IMR-90 (cell line): ENCODE data around the gene FAXDC2. TPM values are rescaled to one million over a fixed set of nuclear protein-coding genes. Genes with fewer than 3 reads are reported as not detected.

Experiments used
- ATAC-seq: fragments of 200-7000 bp; cut with Tn5 transposase; 2 replicates; pipeline ENCODE4 v1.9.1; 2020; ENCODE audit warnings: low read depth, mild to moderate bottlenecking, moderate library complexity
- BruUV-seq: library from RNA; stranded (reverse); fragments of 400-500 nt; replicated peaks from 2 replicates; lab custom pipeline; 2021; lab: Mats Ljungman, UMichigan
- CTCF ChIA-PET: fragments of 300-600 bp; formaldehyde crosslinking; extraction: SDS; loops from one replicate; lab custom pipeline; 2021; ENCODE audit warnings: antibody characterized with exemption; lab: Yijun Ruan, JAX
- POLR2A ChIA-PET: fragments of 300-600 bp; sonication (Branson Sonifier 250); formaldehyde crosslinking; loops from one replicate; lab custom pipeline; 2022; ENCODE audit warnings: antibody characterized with exemption; ENCODE audit not compliant: unreplicated experiment; lab: Charles Lee
- DNase-seq: peaks from one replicate; pipeline ENCODE4 v3.0.0; 2013
- H2AFZ ChIP-seq: replicated peaks from 2 replicates; pipeline ENCODE3; 2013; ENCODE audit warnings: low read length, mild to moderate bottlenecking; ENCODE audit not compliant: poor library complexity
- H2AK5ac ChIP-seq: 2 replicates; pipeline ENCODE4 v1.6.1; 2013; ENCODE audit warnings: low read depth, low read length, inconsistent platforms
- H2AK9ac ChIP-seq: replicated peaks from 2 replicates; pipeline ENCODE3; 2013; ENCODE audit warnings: mild to moderate bottlenecking, low read depth, low read length, moderate library complexity; ENCODE audit not compliant: poor library complexity
- H2BK120ac ChIP-seq: 2 replicates; pipeline ENCODE4 v1.6.1; 2013; ENCODE audit warnings: low read depth, low read length, inconsistent platforms
- H2BK15ac ChIP-seq: 3 replicates; pipeline ENCODE4 v1.6.1; 2013; ENCODE audit warnings: low read depth, low read length, inconsistent platforms
- H2BK20ac ChIP-seq: 2 replicates; pipeline ENCODE4 v1.6.1; 2013; ENCODE audit warnings: low read depth, mild to moderate bottlenecking, inconsistent platforms, low read length, moderate library complexity
- H2BK5ac ChIP-seq: 2 replicates; pipeline ENCODE4 v1.6.1; 2013; ENCODE audit warnings: mild to moderate bottlenecking, low read depth, low read length, inconsistent platforms; ENCODE audit not compliant: poor library complexity, severe bottlenecking
- H3K14ac ChIP-seq: replicated peaks from 2 replicates; pipeline ENCODE4 v1.6.1; 2013; ENCODE audit warnings: low read depth, low read length, inconsistent platforms
- H3K18ac ChIP-seq: 2 replicates; pipeline ENCODE4 v1.6.1; 2013; ENCODE audit warnings: low read depth, low read length, control low read depth
- H3K23ac ChIP-seq: 2 replicates; pipeline ENCODE4 v1.6.1; 2013; ENCODE audit warnings: low read depth, low read length, inconsistent platforms
- H3K27ac ChIP-seq: 2 replicates; pipeline ENCODE4 v1.5.1; 2013; ENCODE audit warnings: mild to moderate bottlenecking, control low read depth, low read length; ENCODE audit not compliant: insufficient read depth
- H3K27me3 ChIP-seq: 2 replicates; pipeline ENCODE4 v1.6.1; 2013; ENCODE audit warnings: low read length; ENCODE audit not compliant: control insufficient read depth, insufficient read depth
- H3K36me3 ChIP-seq: 2 replicates; pipeline ENCODE4 v1.6.1; 2013; ENCODE audit warnings: low read length, mixed read lengths; ENCODE audit not compliant: control insufficient read depth, insufficient read depth
- H3K4ac ChIP-seq: 2 replicates; pipeline ENCODE4 v1.6.1; 2013; ENCODE audit warnings: low read depth, low read length, inconsistent platforms
- H3K4me1 ChIP-seq: 2 replicates; pipeline ENCODE4 v1.6.1; 2013; ENCODE audit warnings: low read length, mixed read lengths; ENCODE audit not compliant: control insufficient read depth, insufficient read depth
- H3K4me2 ChIP-seq: 2 replicates; pipeline ENCODE4 v1.6.1; 2013; ENCODE audit warnings: low read depth, mild to moderate bottlenecking, control low read depth, low read length, moderate library complexity
- H3K4me3 ChIP-seq: 2 replicates; pipeline ENCODE4 v1.5.1; 2013; ENCODE audit warnings: low read depth, mild to moderate bottlenecking, control low read depth, low read length, moderate library complexity; ENCODE audit not compliant: insufficient read depth
- H3K56ac ChIP-seq: 2 replicates; pipeline ENCODE4 v1.6.1; 2013; ENCODE audit warnings: low read length, inconsistent platforms; ENCODE audit not compliant: insufficient read depth; ENCODE audit errors: extremely low read depth
- H3K79me1 ChIP-seq, 2 experiments: 2 replicates each; pipeline ENCODE4 v1.6.1; 2013; ENCODE audit warnings: low read length in 2 of 2, inconsistent platforms in 1 of 2, low read depth in 1 of 2
- H3K9ac ChIP-seq: 2 replicates; pipeline ENCODE4 v1.6.1; 2013; ENCODE audit warnings: low read depth, low read length, control low read depth
- H3K9me1 ChIP-seq: 2 replicates; pipeline ENCODE4 v1.6.1; 2013; ENCODE audit warnings: low read length, inconsistent platforms; ENCODE audit not compliant: insufficient read depth
- H3K9me3 ChIP-seq: 2 replicates; pipeline ENCODE4 v1.6.1; 2013; ENCODE audit warnings: low read length; ENCODE audit not compliant: control insufficient read depth, insufficient read depth
- H4K20me1 ChIP-seq: 2 replicates; pipeline ENCODE4 v1.6.1; 2013; ENCODE audit warnings: low read length, inconsistent platforms; ENCODE audit not compliant: insufficient read depth
- H4K5ac ChIP-seq: 2 replicates; pipeline ENCODE4 v1.6.1; 2013; ENCODE audit warnings: mild to moderate bottlenecking, low read depth, low read length, control low read depth
- H4K8ac ChIP-seq, 2 experiments: 2 replicates each; pipeline ENCODE4 v1.6.1; 2013; ENCODE audit warnings: low read depth in 2 of 2, low read length in 2 of 2, control low read depth in 1 of 2, inconsistent platforms in 1 of 2
- H4K91ac ChIP-seq: 2 replicates; pipeline ENCODE4 v1.6.1; 2013; ENCODE audit warnings: low read depth, low read length, inconsistent platforms; ENCODE audit not compliant: insufficient read depth
- CEBPB ChIP-seq: IDR thresholded peaks from 2 replicates; pipeline ENCODE4 v1.6.1; 2012; ENCODE audit warnings: low read depth, low read length, improper control_type of control experiment
- ELK1 ChIP-seq: fragments of 150-350 bp; IDR thresholded peaks from 2 replicates; pipeline ENCODE4 v1.6.1; 2016; ENCODE audit warnings: low read depth, mild to moderate bottlenecking, low read length, moderate library complexity, borderline replicate concordance
- FOS ChIP-seq: fragments of 150-350 bp; IDR thresholded peaks from 2 replicates; pipeline ENCODE4 v1.6.1; 2016; ENCODE audit warnings: low read depth, low read length
- MAZ ChIP-seq: IDR thresholded peaks from 2 replicates; pipeline ENCODE4 v1.6.1; 2012; ENCODE audit warnings: low read depth, mild to moderate bottlenecking, low read length, improper control_type of control experiment, moderate library complexity, borderline replicate concordance
- NFE2L2 ChIP-seq: fragments of 150-350 bp; IDR thresholded peaks from 2 replicates; pipeline ENCODE4 v1.6.1; 2016; ENCODE audit warnings: low read depth, mild to moderate bottlenecking, low read length
- RAD21 ChIP-seq: IDR thresholded peaks from 2 replicates; pipeline ENCODE4 v1.6.1; 2012; ENCODE audit warnings: low read length, improper control_type of control experiment
- RCOR1 ChIP-seq: IDR thresholded peaks from 2 replicates; pipeline ENCODE4 v1.6.1; 2012; ENCODE audit warnings: mild to moderate bottlenecking, low read length, improper control_type of control experiment; ENCODE audit not compliant: insufficient replicate concordance
- RFX5 ChIP-seq: IDR thresholded peaks from 2 replicates; pipeline ENCODE4 v1.8.0; 2012; ENCODE audit warnings: low read depth, mild to moderate bottlenecking, low read length, moderate library complexity
- SMC3 ChIP-seq: fragments of 150-350 bp; IDR thresholded peaks from 2 replicates; pipeline ENCODE4 v1.6.1; 2016; ENCODE audit warnings: low read depth, mild to moderate bottlenecking, antibody characterized with exemption, low read length, moderate library complexity
- WGBS, 2 experiments: methylation state at CpG; one replicate each; pipeline versions ENCODE4 v1.1.5 to v1.1.7; 2013; ENCODE audit warnings: missing lambda C conversion rate in 2 of 2; ENCODE audit not compliant: insufficient read length in 1 of 2; ENCODE audit errors: extremely low coverage in 2 of 2; 5-methylcytosine and 5-hydroxymethylcytosine counted together
- dilution Hi-C: fragments of 300-500 bp; cut with HindIII; formaldehyde crosslinking; loops from one replicate; pipeline ENCODE4 v1.14.3; 2018; ENCODE audit warnings: low sequenced_read_pairs; ENCODE audit not compliant: unreplicated experiment
- in situ Hi-C: fragments of 300-500 bp; cut with MboI; formaldehyde crosslinking; loops from 3 replicates; pipeline ENCODE4 v1.14.3; 2019; ENCODE audit warnings: low sequenced_read_pairs, inconsistent platforms, mixed read lengths
- intact Hi-C: fragments of 100-400 bp; cut with micrococcal nuclease; formaldehyde crosslinking; loops from 2 replicates; pipeline ENCODE4 v1.10.0; 2022
- polyA plus RNA-seq, 3 experiments: library from polyadenylated mRNA; depleted of rRNA; stranded (reverse); fragments of >200 nt; gene quantifications; 2 replicates each; pipeline ENCODE4 v1.2.3, GENCODE V29; 2012; ENCODE audit warnings: low replicate concordance in 1 of 3
- total RNA-seq: library from RNA; depleted of rRNA; stranded (reverse); fragments of >200 nt; gene quantifications from 2 replicates; pipeline ENCODE4 v1.2.3, GENCODE V29; 2012
- TF ChIP-seq, protein P1 (sequence below): fragments of 150-350 bp; IDR thresholded peaks from 2 replicates; pipeline ENCODE4 v1.6.1; 2017; ENCODE audit warnings: mild to moderate bottlenecking, antibody characterized with exemption, low read length, low read depth

The FAXDC2 gene
- total and polyA plus RNA-seq, 2 of the 4 experiments (the other 2 are of a cell fraction) = 4.3 to 8.9 TPM

DNA sequence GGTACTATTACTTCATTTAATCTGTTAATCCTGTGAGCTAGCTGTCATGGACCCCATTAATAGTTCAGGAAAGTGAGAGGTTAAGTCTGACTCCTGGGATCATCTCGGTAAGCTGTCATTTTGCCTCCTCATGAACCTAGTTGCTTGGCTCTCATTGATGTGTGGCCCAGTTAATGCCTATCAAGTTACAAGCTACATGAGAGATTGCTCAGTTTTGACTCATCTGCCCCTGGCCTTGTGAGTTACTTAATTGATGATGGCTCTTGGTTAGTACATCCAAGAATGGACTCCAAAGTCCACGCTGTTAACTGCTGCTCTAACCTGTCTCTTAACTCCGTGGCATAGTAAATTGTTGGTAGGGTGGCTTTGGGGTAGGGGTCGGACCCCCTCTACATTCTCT lies 71.3 kb downstream of the FAXDC2 start:
- Histone ChIP-seq H3K79me1 (peaks cover 19 to 85% of the 10 kb centered on the region in 2 experiments; a peak in 3 of 4 replicates), H4K5ac (no peak overlapping the region), H3K9me3 (no peaks in the 10 kb centered on the region), H2AFZ (no peak overlapping the region), H3K9me1 (peaks cover 47% of the 10 kb centered on the region), H2AK5ac (no peak overlapping the region), H2BK5ac (no peak overlapping the region), H3K36me3 (no peaks in the 10 kb centered on the region), H2BK15ac (no peak overlapping the region), H3K14ac (no peak overlapping the region), H3K9ac (no peak overlapping the region), H3K4me3 (no peak overlapping the region), H3K27me3 (no peaks in the 10 kb centered on the region), H2BK120ac (no peak overlapping the region), H3K23ac (no peak overlapping the region), H4K91ac (no peak overlapping the region), H3K4me1 (peaks cover 21% of the 10 kb centered on the region), H3K56ac (no peak overlapping the region), H2BK20ac (no peak overlapping the region), H3K27ac (no peak overlapping the region), H4K8ac (no peak overlapping the region), H3K4me2 (peak overlapping the region; percentile 34; the same call in 1 of the 2 replicates), H2AK9ac (no peak overlapping the region), H3K4ac (no peak overlapping the region), H3K18ac (no peak overlapping the region), H4K20me1 (peaks cover 93% of the 10 kb centered on the region)
- WGBS, 2 experiments = no CpG with 5 or more reads among the region's 4 CpGs
- peak; percentile 82 for ATAC-seq
- BruUV-seq = no TSS peak
- TF ChIP-seq FOS = peak; percentile 74
- TF ChIP-seq ELK1 = no peak
- peak; percentile 81 for TF ChIP-seq CEBPB
- TF ChIP-seq, protein P1, sequence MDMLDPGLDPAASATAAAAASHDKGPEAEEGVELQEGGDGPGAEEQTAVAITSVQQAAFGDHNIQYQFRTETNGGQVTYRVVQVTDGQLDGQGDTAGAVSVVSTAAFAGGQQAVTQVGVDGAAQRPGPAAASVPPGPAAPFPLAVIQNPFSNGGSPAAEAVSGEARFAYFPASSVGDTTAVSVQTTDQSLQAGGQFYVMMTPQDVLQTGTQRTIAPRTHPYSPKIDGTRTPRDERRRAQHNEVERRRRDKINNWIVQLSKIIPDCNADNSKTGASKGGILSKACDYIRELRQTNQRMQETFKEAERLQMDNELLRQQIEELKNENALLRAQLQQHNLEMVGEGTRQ = no peak
- peak; percentile 18 for TF ChIP-seq RCOR1
- TF ChIP-seq SMC3 = 0 out of 2 replicates have a peak, but pooled peaks have one; percentile 14
- TF ChIP-seq RAD21 = no peak
- TF ChIP-seq MAZ = no peak
- TF ChIP-seq NFE2L2 = no peak
- no peak for TF ChIP-seq RFX5
- ChIA-PET CTCF (no interaction called here), POLR2A (no interaction called here)
- dilution Hi-C loops = no loop called here
- peak; percentile 93 for DNase-seq
- intact Hi-C loops = no loop called here
- in situ Hi-C loops = no loop called here
